ENCODE data around the gene MT1G. TPM values are rescaled to one million over a fixed set of nuclear protein-coding genes. Genes with fewer than 3 reads are reported as not detected.

The MT1G gene
- polyA plus RNA-seq, 1 of the 3 experiments (the other 2 are of a cell fraction) = 1.2 TPM

GRCh38 chr16:56634715-56635440, 33.0 kb downstream of the MT1G start:
- Histone ChIP-seq H3K27me3 (ENCODE audit: insufficient read depth) (peaks cover 31% of the 10 kb centered on the region; the same call in 1 of the 2 replicates), H3K9me2 (no peaks in the 10 kb centered on the region), H3K36me3 (replicated peaks in 1 of 2; ENCODE audit: control insufficient read depth in 1 of 2, insufficient read depth in 2 of 2, low read length in 1 of 2) (no peaks in the 10 kb centered on the region), H3K4me1 (ENCODE audit: control insufficient read depth in 1 of 2, insufficient read depth in 2 of 2, low read depth in 1 of 2, low read length in 1 of 2) (peaks cover 0 to 15% of the 10 kb centered on the region in 2 experiments; a peak in 1 of 4 replicates), H3K9me3 (no peaks in the 10 kb centered on the region), H3K27ac (ENCODE audit: low read depth in 2 of 2, low read length in 1 of 2) (no peak overlapping the region), H2AFZ (ENCODE audit: low read depth) (no peak overlapping the region), H3K9ac (no peak overlapping the region), H3K4me2 (peak overlapping the region; percentile 50), H3F3A (replicated peaks; ENCODE audit: insufficient read depth) (no peaks in the 10 kb centered on the region), H3K4me3 (ENCODE audit: low read depth in 2 of 2, low read length in 1 of 2) (peak overlapping the region; percentile 35 to 37; a peak in 3 of 4 replicates), H3K79me2 (ENCODE audit: insufficient read depth) (no peaks in the 10 kb centered on the region), H4K20me1 (ENCODE audit: insufficient read depth) (no peaks in the 10 kb centered on the region)
- DNase-seq = peak; percentile 53
- ChIA-PET POLR2A (no interaction called here), CTCF (interaction anchor here (0.7 to 1.1 kb wide), 2 partner anchors 48 to 68 kb away, joined by 3 read pairs; no protein-coding TSS in a partner anchor)
- TF ChIP-seq ELF1 (IDR thresholded peaks at IDR 0.05) (no peak), EZH2phosphoT487 (IDR thresholded peaks at IDR 0.05; ENCODE audit: borderline replicate concordance, low read depth) (no peak), FOXM1 (IDR thresholded peaks at IDR 0.05; ENCODE audit: low read depth) (no peak), FOXJ3 (CRISPR knock-in tag; IDR thresholded peaks at IDR 0.05) (no peak), TCF12 (IDR thresholded peaks at IDR 0.05) (no peak), PBX3 (IDR thresholded peaks at IDR 0.05) (no peak), EP300 (IDR thresholded peaks at IDR 0.05; ENCODE audit: borderline replicate concordance in 1 of 2, low read depth in 1 of 2, low read length in 1 of 2) (no peak), RXRA (IDR thresholded peaks at IDR 0.05; ENCODE audit: borderline replicate concordance, low read depth) (no peak), REST (IDR thresholded peaks at IDR 0.05; ENCODE audit: low read depth, low read length) (no peak), IRF3 (IDR thresholded peaks at IDR 0.05; ENCODE audit: low read depth, low read length) (no peak), CHD2 (IDR thresholded peaks at IDR 0.05; ENCODE audit: low read length, partially characterized antibody) (no peak)
- WGBS (ENCODE audit: low lambda C conversion rate) = 30% methylated on average over 36 of the region's 47 CpGs

All from SK-N-SH (cell line).